PC-3 (cell line): ENCODE data around the gene COL9A3. TPM values are rescaled to one million over a fixed set of nuclear protein-coding genes. Genes with fewer than 3 reads are reported as not detected.

ENCODE experiments used
- ATAC-seq: fragments of 200-7000 bp; cut with Tn5 transposase; 2 replicates; pipeline ENCODE4 v1.9.1; 2020; ENCODE audit warnings: mild to moderate bottlenecking, moderate library complexity
- BruUV-seq: library from RNA; stranded (reverse); fragments of 400-500 nt; replicated peaks from 2 replicates; lab custom pipeline; 2021; lab: Mats Ljungman, UMichigan
- CTCF ChIA-PET: fragments of 300-600 bp; sonication (Branson Sonifier 250); formaldehyde crosslinking; loops from one replicate; lab custom pipeline; 2022; ENCODE audit warnings: antibody characterized with exemption; lab: Charles Lee
- POLR2A ChIA-PET: fragments of 300-600 bp; sonication (Branson Sonifier 250); formaldehyde crosslinking; loops from one replicate; lab custom pipeline; 2022; ENCODE audit warnings: antibody characterized with exemption; ENCODE audit not compliant: unreplicated experiment; lab: Charles Lee
- DNase-seq: peaks from one replicate; pipeline ENCODE4 v3.0.0-alpha.2; 2015
- H2AFZ ChIP-seq: fragments of 300-600 bp; sonication (generic); 2 replicates; pipeline ENCODE4 v1.6.0; 2016; ENCODE audit warnings: antibody characterized with exemption, low read length
- H3F3A ChIP-seq: fragments of 300-600 bp; sonication (generic); one replicate; pipeline ENCODE4 v1.6.0; 2017; ENCODE audit warnings: antibody characterized with exemption, low read length, control low read depth, mild to moderate bottlenecking; ENCODE audit not compliant: unreplicated experiment
- H3K27ac ChIP-seq: fragments of 300-600 bp; sonication (generic); 2 replicates; pipeline ENCODE4 v1.5.1; 2016; ENCODE audit warnings: mild to moderate bottlenecking, low read length
- H3K27me3 ChIP-seq: fragments of 300-600 bp; sonication (generic); 2 replicates; pipeline ENCODE4 v1.6.1; 2016; ENCODE audit warnings: low read length, mixed read lengths
- H3K36me3 ChIP-seq: fragments of 300-600 bp; sonication (generic); 2 replicates; pipeline ENCODE4 v1.6.1; 2016; ENCODE audit warnings: low read depth, mixed run types, low read length, mixed read lengths
- H3K4me1 ChIP-seq: fragments of 300-600 bp; sonication (generic); 2 replicates; pipeline ENCODE4 v1.5.1; 2016; ENCODE audit warnings: low read length; ENCODE audit not compliant: insufficient read depth
- H3K4me2 ChIP-seq: fragments of 300-600 bp; sonication (generic); 2 replicates; pipeline ENCODE4 v1.6.0; 2016; ENCODE audit warnings: low read length
- H3K4me3 ChIP-seq: fragments of 300-600 bp; sonication (generic); 2 replicates; pipeline ENCODE4 v1.5.1; 2016; ENCODE audit warnings: mild to moderate bottlenecking, low read length, mixed read lengths
- H3K79me2 ChIP-seq: fragments of 300-600 bp; sonication (generic); 2 replicates; pipeline ENCODE4 v1.6.1; 2017; ENCODE audit warnings: low read length, mixed read lengths
- H3K9ac ChIP-seq: fragments of 300-600 bp; sonication (generic); 2 replicates; pipeline ENCODE4 v1.6.0; 2016; ENCODE audit warnings: mild to moderate bottlenecking, low read length
- H3K9me2 ChIP-seq: fragments of 300-600 bp; sonication (generic); replicated peaks from 2 replicates; pipeline ENCODE4 v1.6.1; 2016; ENCODE audit warnings: mixed run types, low read length, mixed read lengths
- H3K9me3 ChIP-seq: fragments of 300-600 bp; sonication (generic); 2 replicates; pipeline ENCODE4 v1.6.1; 2016; ENCODE audit warnings: low read length, mixed read lengths
- H4K20me1 ChIP-seq: fragments of 300-600 bp; sonication (generic); 2 replicates; pipeline ENCODE4 v1.6.1; 2016; ENCODE audit warnings: low read length, mixed read lengths
- CTCF ChIP-seq: fragments of 300-600 bp; sonication (generic); conservative IDR thresholded peaks from 2 replicates; pipeline ENCODE4 v1.5.1; 2017; ENCODE audit warnings: antibody characterized with exemption, low read depth, mild to moderate bottlenecking, low read length
- EZH2 ChIP-seq: fragments of 300-600 bp; sonication (generic); IDR thresholded peaks from one replicate; pipeline ENCODE4 v1.6.1; 2017; ENCODE audit warnings: antibody characterized with exemption, mild to moderate bottlenecking, low read length; ENCODE audit not compliant: unreplicated experiment
- EZH2phosphoT487 ChIP-seq: fragments of 300-600 bp; sonication (generic); IDR thresholded peaks from 2 replicates; pipeline ENCODE4 v1.6.1; 2018; ENCODE audit warnings: mild to moderate bottlenecking, antibody characterized with exemption, low read length, borderline replicate concordance
- intact Hi-C: fragments of 100-400 bp; cut with micrococcal nuclease; formaldehyde crosslinking; loops from 2 replicates; pipeline ENCODE4 v1.9.0; 2023
- total RNA-seq: library from RNA; depleted of rRNA; stranded (reverse); fragments of >200 nt; gene quantifications from 2 replicates; pipeline ENCODE4 v1.2.3, GENCODE V29; 2014

COL9A3 gene
- total RNA-seq, 1 experiment from 2014 or later: 14.3 TPM

- no peaks in the 10 kb centered on the region for H3K36me3 ChIP-seq
- H2AFZ ChIP-seq: no peak overlapping the region
- H3K4me2 ChIP-seq: no peak overlapping the region
- ChIA-PET POLR2A (no interaction called here), CTCF (no interaction called here)
- no peak overlapping the region for H3K9ac ChIP-seq
- no peaks in the 10 kb centered on the region for H3K27me3 ChIP-seq
- H3K79me2 ChIP-seq: no peaks in the 10 kb centered on the region
- H3K4me3 ChIP-seq: no peak overlapping the region
- no peaks in the 10 kb centered on the region for H4K20me1 ChIP-seq
- no peaks in the 10 kb centered on the region for H3K9me2 ChIP-seq
- no peaks in the 10 kb centered on the region for H3F3A ChIP-seq
- H3K4me1 ChIP-seq: peaks cover 11% of the 10 kb centered on the region
- no peak for TF ChIP-seq CTCF
- TF ChIP-seq EZH2phosphoT487: no peak
- no peak for TF ChIP-seq EZH2
- no peaks in the 10 kb centered on the region for H3K9me3 ChIP-seq
- H3K27ac ChIP-seq: no peak overlapping the region
- DNase-seq (no peak), ATAC-seq (no peak)
- intact Hi-C loops: no loop called here
- BruUV-seq: no TSS peak
Observed at GRCh38 chr20:62787321-62787720, 29.5 kb upstream of the COL9A3 start.

- no peaks in the 10 kb centered on the region for H4K20me1 ChIP-seq
- H3F3A ChIP-seq: no peaks in the 10 kb centered on the region
Observed at GRCh38 chr20:62787866-62788265, 29.0 kb upstream of the COL9A3 start.

GRCh38 chr20:62788607-62789006 is 28.2 kb upstream of the COL9A3 start:
- Histone ChIP-seq H3K27ac (no peak overlapping the region), H3K36me3 (no peaks in the 10 kb centered on the region), H3K4me1 (peaks cover 17% of the 10 kb centered on the region), H3K9me3 (no peaks in the 10 kb centered on the region), H4K20me1 (no peaks in the 10 kb centered on the region), H3K9me2 (no peaks in the 10 kb centered on the region), H3K4me2 (no peak overlapping the region), H3K79me2 (no peaks in the 10 kb centered on the region), H3K4me3 (no peak overlapping the region), H2AFZ (no peak overlapping the region), H3K27me3 (no peaks in the 10 kb centered on the region), H3F3A (no peaks in the 10 kb centered on the region), H3K9ac (no peak overlapping the region)
- TF ChIP-seq EZH2: no peak
- no peak for TF ChIP-seq CTCF
- TF ChIP-seq EZH2phosphoT487: no peak
- intact Hi-C loops: no loop called here
- no peak for ATAC-seq
- ChIA-PET POLR2A (no interaction called here), CTCF (no interaction called here)
- DNase-seq: no peak
- no TSS peak for BruUV-seq

More at GRCh38 chr20:62787866-62788265, 29.0 kb upstream of the COL9A3 start:
- DNase-seq (no peak), ATAC-seq (no peak)
- H3K4me2 ChIP-seq: no peak overlapping the region
- ChIA-PET CTCF (no interaction called here), POLR2A (no interaction called here)
- no peak overlapping the region for H3K27ac ChIP-seq
- H3K9me2 ChIP-seq: no peaks in the 10 kb centered on the region
- no peaks in the 10 kb centered on the region for H3K9me3 ChIP-seq
- no peaks in the 10 kb centered on the region for H3K27me3 ChIP-seq
- no peak overlapping the region for H2AFZ ChIP-seq
- no peak overlapping the region for H3K9ac ChIP-seq
- intact Hi-C loops: no loop called here
- H3K4me1 ChIP-seq: peaks cover 16% of the 10 kb centered on the region
- no peaks in the 10 kb centered on the region for H3K79me2 ChIP-seq
- no TSS peak for BruUV-seq
- no peak for TF ChIP-seq CTCF
- no peak for TF ChIP-seq EZH2
- H3K4me3 ChIP-seq: no peak overlapping the region
- H3K36me3 ChIP-seq: no peaks in the 10 kb centered on the region
